GM18507 (cell line): ENCODE results near the gene CYTH1.
A peak's percentile ranks its signal among the peaks of the same experiment; 100 is the strongest.

Source experiments
- DNase-seq: peaks from one replicate; pipeline ENCODE4 v3.0.0; 2011; ENCODE audit warnings: low read depth; ENCODE audit not compliant: insufficient read length; ENCODE audit errors: extremely low spot score
- FAIRE-seq: peaks from 2 replicates; lab custom pipeline; 2011; peaks lifted over from hg19 to GRCh38; lab: Jason Lieb, UNC

CYTH1 gene

GRCh38 chr17:78745407-78746088 is 36.5 kb downstream of the CYTH1 start:
- peak; percentile 72 for FAIRE-seq
- DNase-seq: no peak

- FAIRE-seq: no peak
- DNase-seq: no peak
Observed at GRCh38 chr17:78742901-78743300, 39.2 kb downstream of the CYTH1 start.

GRCh38 chr17:78741644-78742284 is 40.3 kb downstream of the CYTH1 start:
- no peak for FAIRE-seq
- no peak for DNase-seq

- DNase-seq (no peak), FAIRE-seq (peak; percentile 86)
Observed at GRCh38 chr17:78739331-78739931, 42.6 kb downstream of the CYTH1 start.

GRCh38 chr17:78738698-78739097 is 43.4 kb downstream of the CYTH1 start:
- FAIRE-seq (no peak), DNase-seq (no peak)

- FAIRE-seq (no peak), DNase-seq (no peak)
Observed at GRCh38 chr17:78738278-78738677, 43.8 kb downstream of the CYTH1 start.

- DNase-seq (no peak), FAIRE-seq (no peak)
Observed at GRCh38 chr17:78737332-78737731, 44.7 kb downstream of the CYTH1 start.

- FAIRE-seq (peak; percentile 93), DNase-seq (no peak)
Observed at GRCh38 chr17:78736526-78737079, 45.5 kb downstream of the CYTH1 start.

- no peak for DNase-seq
- peak; percentile 69 for FAIRE-seq
Observed at GRCh38 chr17:78735832-78736525, 46.1 kb downstream of the CYTH1 start.

GRCh38 chr17:78734793-78735641 is 47.1 kb downstream of the CYTH1 start:
- peak; percentile 76 for FAIRE-seq
- DNase-seq: no peak

- no peak for FAIRE-seq
- no peak for DNase-seq
Observed at GRCh38 chr17:78732354-78732753, 49.7 kb downstream of the CYTH1 start.

GRCh38 chr17:78731904-78732303 is 50.2 kb downstream of the CYTH1 start:
- no peak for FAIRE-seq

GRCh38 chr17:78729641-78730040 is 52.4 kb downstream of the CYTH1 start:
- DNase-seq (no peak), FAIRE-seq (peak; percentile 49)

More at GRCh38 chr17:78731904-78732303, 50.2 kb downstream of the CYTH1 start:
- DNase-seq: no peak

- DNase-seq: no peak
- no peak for FAIRE-seq
Observed at GRCh38 chr17:78728495-78728894, 53.6 kb downstream of the CYTH1 start.

GRCh38 chr17:78727476-78728229 is 54.4 kb downstream of the CYTH1 start:
- DNase-seq (no peak), FAIRE-seq (no peak)

- FAIRE-seq (no peak), DNase-seq (no peak)
Observed at GRCh38 chr17:78727057-78727456, 55.0 kb downstream of the CYTH1 start.

GRCh38 chr17:78726513-78726912 is 55.6 kb downstream of the CYTH1 start:
- FAIRE-seq (no peak), DNase-seq (no peak)

GRCh38 chr17:78725448-78726021 is 56.5 kb downstream of the CYTH1 start:
- peak; percentile 65 for FAIRE-seq
- no peak for DNase-seq
